CD1c-positive myeloid dendritic cell (primary cell): ENCODE results near the gene NT5C.

Source experiments
- DNase-seq: peaks from one replicate; pipeline ENCODE4 v3.0.0-alpha.2; 2016; ENCODE audit errors: extremely low spot score

NT5C gene

GRCh38 chr17:75116737-75117136 lies 14.8 kb downstream of the NT5C start:
- no peak for DNase-seq

DNA sequence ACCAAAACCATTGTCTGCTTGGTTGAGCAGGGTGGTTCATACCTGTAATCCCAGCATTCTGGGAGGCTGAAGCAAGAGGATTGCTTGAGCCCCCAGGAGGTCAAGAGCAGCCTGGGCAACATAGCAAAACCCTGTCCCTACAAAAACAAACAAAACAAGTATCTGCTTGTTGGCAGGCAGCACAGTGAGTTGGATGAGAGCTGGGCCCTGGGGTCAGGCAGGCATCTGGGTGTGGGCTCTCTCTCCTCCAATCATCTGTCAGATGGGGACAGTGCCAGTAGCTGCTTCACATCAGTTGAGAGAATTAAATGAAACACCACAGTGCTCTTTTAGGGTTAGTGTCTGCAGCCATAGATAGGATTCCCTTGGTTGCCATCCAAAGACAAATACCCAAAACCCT lies 16.0 kb downstream of the NT5C start:
- DNase-seq: no peak

GRCh38 chr17:75114552-75115314 lies 16.8 kb downstream of the NT5C start:
- DNase-seq: peak; percentile 24

GRCh38 chr17:75113798-75114551 lies 17.6 kb downstream of the NT5C start:
- DNase-seq: peak; percentile 95

GRCh38 chr17:75111777-75112335 lies 19.7 kb downstream of the NT5C start:
- DNase-seq: peak; percentile 44

DNA sequence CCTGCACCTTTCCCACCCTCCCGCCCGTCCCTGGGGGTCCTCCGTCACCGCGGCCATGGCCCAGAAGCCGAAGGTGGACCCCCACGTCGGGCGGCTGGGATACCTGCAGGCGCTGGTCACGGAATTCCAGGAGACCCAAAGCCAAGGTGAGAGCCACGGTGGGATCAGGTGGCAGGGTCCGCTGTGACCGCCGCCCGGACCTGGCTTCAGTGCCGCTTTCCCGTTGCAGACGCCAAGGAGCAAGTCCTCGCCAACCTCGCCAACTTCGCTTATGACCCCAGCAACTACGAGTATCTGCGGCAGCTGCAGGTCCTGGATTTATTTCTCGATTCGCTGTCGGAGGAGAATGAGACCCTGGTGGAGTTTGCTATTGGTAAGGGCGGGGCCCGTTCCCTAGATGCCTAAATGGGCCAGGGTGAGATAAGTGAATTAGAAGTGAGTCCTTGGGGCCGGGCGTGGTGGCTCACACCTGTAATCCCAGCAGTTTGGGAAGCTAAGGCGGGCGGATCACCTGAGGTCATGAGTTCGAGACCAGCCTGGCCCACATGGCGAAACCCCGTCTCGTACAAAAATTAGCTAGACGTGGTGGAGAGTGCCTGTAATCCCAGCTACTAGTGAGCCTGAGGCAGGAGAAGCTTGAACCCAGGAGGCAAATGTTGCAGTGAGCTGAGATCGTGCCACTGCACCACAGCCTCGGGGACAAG lies 21.2 kb downstream of the NT5C start:
- no peak for DNase-seq

- peak; percentile 95 for DNase-seq
Observed at GRCh38 chr17:75109407-75110233, 21.9 kb downstream of the NT5C start, which contains the start of gene ARMC7. Gene ARMC7 (plus strand): TSS chr17:75109969. CDS start chr17:75110289, 320 bp downstream.

GRCh38 chr17:75109046-75109406 lies 22.5 kb downstream of the NT5C start:
- DNase-seq: no peak

DNA sequence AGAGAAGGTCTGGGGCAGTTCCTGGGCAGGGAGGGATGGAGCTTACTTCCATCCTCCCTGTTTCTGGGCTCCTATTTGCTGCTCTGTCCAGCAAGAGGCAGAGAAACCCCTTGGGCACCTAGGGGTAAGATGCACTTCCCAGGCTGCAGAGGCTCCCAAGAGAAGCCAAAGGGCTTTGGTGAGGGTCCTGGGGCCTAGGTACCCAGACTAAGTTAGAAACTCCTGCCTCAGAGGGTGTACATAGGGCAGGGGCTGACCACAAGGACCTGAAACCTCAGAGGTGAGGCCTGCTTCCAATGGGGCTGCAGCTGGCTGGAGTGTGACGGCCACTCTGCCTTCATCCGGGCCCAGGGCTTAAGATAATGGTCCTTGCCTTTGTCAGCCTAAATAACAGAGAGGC lies 23.3 kb downstream of the NT5C start:
- no peak for DNase-seq

GRCh38 chr17:75105126-75106080 lies 26.1 kb downstream of the NT5C start:
- DNase-seq: peak; percentile 45

GRCh38 chr17:75103601-75104554 lies 27.7 kb downstream of the NT5C start:
- DNase-seq: no peak

DNA sequence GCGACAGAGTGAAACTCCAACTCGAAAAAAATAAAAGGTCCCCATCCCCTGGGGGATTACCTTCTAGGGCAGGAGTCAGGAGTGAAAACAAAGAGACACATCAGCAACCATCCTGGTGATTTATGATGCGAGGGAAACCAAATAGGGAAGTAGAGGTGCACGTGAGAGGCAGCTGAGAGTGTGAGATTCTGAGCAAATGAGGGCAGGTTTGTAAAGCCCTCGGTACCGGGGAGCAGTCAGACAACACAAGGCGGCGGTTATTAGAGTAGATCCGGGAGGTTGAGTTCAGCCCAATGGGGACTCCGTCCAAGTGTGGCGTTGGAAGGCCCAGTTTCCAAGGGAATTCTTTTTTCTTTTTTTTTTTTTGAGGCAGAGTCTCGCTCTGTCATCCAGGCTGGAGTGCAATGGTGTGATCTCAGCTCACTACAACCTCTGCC lies 29.1 kb downstream of the NT5C start:
- DNase-seq: peak; percentile 74

GRCh38 chr17:75099881-75100595 lies 31.5 kb downstream of the NT5C start:
- no peak for DNase-seq

- DNase-seq: no peak
Observed at GRCh38 chr17:75098861-75099260, 32.7 kb downstream of the NT5C start.

- DNase-seq: no peak
Observed at GRCh38 chr17:75097865-75098264, 33.7 kb downstream of the NT5C start.

DNA sequence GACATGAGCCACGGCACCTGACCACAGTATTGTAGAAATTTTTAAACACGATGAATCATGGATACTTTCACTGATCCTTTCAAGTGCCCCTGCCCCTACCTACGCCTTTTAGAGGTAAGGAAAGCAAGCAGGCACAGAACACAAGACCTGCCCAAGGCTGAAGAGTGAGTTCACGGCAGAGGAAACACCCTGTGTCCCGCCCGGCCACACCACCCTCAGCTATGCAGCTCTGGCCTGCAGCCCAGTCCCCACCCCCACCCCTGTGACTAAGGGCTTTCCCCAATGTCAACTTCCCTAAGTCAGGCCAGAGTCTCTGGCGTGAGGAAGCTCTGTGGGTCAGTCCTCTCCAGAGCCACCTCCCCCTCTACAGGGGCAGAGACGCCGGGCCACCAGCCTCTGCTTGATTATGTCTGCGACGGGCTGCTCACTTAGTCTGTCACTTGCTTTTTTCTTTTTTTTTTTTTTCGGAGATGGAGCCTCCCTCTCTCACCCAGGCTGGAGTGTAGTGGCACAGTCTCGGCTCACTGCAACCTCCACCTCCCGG lies 35.4 kb downstream of the NT5C start:
- peak; percentile 93 for DNase-seq

GRCh38 chr17:75094871-75095399 lies 36.6 kb downstream of the NT5C start:
- DNase-seq: peak; percentile 0
